HG03064 (cell line): ENCODE measurements around the gene DDI1.

Experiments used
- ATAC-seq: cut with Tn5 transposase; IDR thresholded peaks from one replicate; pipeline ENCODE4 v1.9.1; 2021; ENCODE audit warnings: low read depth; ENCODE audit not compliant: unreplicated experiment

Gene DDI1

DNA sequence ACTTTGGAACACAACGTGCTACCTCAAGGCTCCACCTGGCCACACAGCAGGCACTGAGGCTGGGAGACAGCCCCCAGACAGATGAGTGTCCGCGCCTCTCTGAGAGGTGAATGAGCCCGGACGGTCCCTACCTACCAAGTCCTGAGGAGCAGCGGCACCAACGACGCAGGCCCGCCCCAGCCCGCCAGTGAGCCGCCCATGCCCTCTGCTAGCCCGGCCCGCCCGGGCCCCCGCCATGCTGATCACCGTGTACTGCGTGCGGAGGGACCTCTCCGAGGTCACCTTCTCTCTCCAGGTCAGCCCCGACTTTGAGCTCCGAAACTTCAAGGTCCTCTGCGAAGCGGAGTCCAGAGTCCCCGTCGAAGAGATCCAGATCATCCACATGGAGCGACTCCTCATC, at the start of gene DDI1:
Gene DDI1, plus strand, starts transcription at position 53 of the 400 bp plus-strand sequence. Its CDS starts 183 bp downstream, at position 236.
- no peak for ATAC-seq

DNA sequence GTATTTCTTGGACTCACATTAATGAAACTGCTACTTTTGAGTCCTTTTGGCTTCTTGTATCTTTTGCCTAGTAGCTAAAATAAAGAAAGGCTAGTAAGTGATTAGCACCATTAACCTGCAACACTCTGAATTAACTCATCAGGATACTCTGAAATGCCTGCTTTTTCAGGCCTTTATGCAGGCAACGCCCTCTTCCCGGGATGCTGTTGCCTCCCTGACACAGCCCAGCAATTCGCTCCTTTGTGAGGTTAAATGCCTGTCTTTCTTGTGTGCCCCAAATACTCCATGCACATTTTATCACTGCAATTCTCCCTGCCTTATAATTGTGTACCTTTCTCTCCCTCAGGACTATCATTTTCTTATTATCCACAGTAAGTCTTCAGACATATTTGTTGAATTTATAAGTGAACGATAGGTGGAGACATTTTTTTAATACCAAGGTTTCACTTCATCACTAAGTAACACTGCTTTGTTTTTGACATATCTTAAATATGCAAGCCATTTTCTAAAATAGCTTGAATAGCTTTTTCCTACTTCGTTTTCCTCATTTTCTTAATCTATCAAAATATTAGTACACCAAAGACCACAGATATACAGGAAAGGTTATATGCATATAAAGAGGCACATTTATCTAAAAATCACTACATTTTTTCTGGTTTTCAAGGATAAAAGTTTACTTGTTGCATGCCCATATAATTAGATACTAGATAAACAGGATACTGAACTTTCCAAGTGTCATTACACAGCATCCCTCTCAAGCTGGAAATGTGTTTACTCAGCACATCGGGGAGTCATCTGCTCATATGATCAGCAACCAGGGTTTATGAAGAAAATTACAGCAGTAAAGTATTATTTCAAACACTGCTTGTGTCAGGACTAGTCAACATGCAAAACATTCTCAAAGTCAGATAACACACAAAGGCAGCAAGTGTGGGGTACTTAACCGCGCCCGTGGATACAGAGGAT, 48.5 kb upstream of the DDI1 start:
- ATAC-seq = no peak

DNA sequence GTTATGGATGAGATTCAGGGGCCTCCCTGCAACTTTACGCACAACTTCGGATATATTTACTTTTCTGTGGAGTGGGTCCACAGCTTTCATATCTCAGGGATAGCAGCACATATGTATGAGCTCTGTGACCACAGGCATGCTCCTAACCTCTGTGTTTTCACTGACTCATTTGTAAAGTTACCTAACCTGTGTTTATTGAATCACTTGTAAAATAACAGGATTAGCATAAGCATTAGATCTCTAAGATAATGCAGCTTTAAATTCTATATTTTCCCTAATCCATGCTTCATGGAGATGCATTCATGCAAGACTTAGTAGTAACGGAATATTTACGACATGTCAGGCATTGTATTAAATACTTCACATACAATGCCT, 47.9 kb upstream of the DDI1 start:
- no peak for ATAC-seq

- no peak for ATAC-seq
Measured at GRCh38 chr11:103993507-103993906, 42.9 kb upstream of the DDI1 start.

DNA sequence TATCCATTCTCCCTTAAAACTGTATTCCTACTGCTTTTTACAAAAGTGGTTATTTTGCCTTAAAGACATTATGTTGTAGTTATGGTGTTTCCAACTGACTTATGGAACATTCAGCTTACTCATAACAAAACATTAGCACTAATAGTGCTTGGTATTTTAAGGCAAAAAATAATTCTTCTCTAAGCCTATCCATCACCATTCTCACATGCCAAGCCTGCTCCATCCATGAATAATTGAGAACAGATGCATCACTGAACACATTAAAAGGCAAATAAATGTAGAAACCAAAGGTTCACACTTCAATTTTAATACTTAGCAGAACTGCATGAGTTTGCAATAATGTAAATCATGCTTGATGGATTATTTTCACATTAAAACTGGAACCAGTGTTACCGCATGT, 42.3 kb upstream of the DDI1 start:
- no peak for ATAC-seq

GRCh38 chr11:103994518-103994917, 41.9 kb upstream of the DDI1 start:
- no peak for ATAC-seq

DNA sequence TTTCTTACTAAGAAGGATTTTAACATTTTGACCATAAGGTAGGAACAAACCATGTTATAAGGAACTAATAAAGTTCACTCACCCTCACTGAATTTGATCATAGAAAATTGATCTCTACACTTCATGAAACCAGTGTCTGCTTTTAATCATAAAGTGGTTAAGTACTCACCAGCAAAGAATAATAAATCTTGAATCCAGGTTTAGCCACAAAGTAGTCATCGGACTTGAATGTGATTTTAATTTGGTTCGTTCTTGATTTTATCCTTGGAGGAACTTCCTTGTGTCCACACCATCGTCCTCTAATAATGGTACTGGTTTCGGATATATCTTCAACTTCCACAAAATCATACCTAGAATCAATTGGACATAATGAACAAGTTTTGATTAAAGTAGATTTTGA, 40.5 kb upstream of the DDI1 start:
- ATAC-seq = no peak

- ATAC-seq = no peak
Measured at GRCh38 chr11:103997082-103997481, 39.4 kb upstream of the DDI1 start.

DNA sequence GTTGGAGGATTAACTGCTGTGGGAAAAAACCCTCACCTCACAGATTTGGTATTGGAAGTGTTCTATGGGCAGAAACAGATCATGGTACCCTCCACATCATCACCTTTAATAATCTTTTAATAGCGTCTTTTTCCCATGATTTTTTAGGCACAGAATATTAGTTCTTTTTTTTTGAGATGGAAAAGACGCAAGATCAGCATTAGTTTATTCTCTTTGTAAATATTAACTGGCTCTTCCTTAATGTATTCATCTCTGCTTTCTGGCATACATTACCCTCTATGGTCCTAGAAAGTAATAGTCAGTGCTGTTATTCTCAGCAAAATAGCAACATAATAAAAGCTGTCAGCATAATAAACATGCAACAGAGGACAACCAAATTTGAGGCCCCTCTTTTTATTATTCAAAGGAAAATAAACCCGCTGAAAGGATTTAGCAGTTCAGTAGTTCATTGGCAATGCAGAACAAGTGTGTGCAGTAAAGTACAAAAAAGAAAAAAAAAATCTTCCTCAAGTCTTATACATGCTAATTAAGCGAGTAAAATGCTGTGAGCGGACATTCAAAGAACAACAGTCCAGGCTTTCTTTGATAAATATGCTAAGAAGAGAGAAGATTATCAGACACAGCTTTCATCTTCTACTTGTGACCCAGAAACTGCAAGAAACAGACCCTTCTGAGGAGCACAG, 37.5 kb upstream of the DDI1 start:
- no peak for ATAC-seq

- no peak for ATAC-seq
Measured at GRCh38 chr11:104000798-104001197, 35.6 kb upstream of the DDI1 start.

DNA sequence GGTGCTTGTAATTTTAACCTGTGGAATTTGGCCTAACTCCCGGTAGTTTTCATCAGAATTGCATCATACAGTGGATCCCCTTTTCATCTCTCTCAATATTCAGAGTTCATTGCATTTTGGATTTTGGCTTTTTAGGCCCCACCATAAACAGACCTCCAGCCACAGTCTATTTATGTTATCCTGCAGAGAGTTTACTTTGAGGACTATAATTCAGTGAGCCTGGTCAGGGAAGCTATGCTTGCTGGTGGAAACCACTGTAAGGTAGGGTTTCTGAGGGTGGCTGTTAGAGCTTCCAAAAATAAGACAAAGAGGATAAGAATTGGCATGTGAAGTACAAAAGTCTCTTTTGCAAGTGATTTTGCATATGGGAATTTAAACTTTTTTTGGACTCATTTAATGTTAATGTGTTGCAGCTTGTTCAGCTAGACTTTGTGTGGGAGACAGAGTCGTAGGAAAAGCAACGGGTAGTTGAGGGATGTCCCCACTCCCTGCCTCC, 34.8 kb upstream of the DDI1 start:
- no peak for ATAC-seq

DNA sequence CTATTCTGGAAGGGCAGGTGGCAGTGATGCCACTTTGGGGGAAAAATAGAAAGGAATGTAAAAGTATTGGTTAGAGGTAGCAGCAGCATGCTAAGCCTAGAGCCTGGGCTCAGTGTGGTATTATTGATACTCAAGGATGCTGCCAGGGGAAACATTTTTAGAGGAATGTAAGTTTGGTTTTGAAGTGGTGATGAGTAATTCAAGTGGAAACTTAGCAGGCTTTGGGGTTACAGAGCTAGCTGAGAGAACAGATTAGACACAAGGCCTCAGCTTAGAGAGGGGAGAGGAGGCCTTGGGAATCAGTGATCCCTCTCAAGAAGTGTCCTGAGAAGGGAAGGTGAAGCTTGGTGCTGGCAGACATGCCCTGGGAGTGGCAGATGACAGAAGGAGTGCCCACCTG, 32.9 kb upstream of the DDI1 start:
- no peak for ATAC-seq

DNA sequence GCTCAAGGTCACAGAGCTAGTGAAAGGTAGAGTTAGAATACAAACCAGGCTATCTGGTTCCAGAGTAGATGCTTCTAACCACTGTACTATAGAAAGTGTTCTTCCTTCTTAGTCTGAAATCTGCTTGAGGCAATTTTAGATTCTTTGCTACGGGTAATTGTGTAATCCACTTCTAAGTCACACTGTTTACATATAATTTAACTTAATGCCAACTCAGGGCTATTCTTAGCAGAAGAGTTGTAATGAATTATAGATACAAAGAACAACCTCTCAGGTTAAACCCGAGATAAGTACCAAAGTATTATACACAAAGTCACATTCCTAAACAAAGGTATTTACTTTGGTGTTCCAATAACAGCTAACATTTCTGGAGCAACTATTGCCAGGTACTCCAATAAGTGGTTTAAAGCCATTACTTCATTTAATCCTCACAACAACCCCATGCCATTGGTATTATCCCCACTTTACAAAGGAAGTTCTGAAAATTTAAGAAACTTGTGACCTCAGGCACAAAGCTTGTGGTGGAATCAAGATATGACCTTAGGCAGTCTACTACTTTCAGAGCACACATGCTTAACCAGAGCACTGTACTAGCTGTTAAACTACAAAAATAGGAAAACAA, 31.1 kb upstream of the DDI1 start:
- ATAC-seq = no peak

- no peak for ATAC-seq
Measured at GRCh38 chr11:104009744-104010143, 26.7 kb upstream of the DDI1 start.

DNA sequence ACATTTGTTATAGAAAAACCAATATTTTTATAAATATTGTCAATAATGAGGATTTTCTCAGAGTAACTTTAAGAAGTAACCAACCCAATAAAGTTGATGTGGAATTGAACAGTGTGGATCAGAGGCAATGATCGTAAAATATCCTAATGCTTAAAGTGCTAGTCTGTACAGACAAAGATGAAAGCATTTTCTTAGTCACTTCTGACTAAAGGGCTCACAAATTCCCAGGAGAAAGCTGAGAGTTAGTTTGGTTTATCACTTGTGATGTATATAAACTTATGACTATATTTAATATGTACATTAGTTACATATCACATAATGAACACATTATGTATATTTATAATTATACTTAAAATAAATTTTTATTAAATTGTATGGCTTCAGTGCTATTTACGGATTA, 25.4 kb upstream of the DDI1 start:
- no peak for ATAC-seq

GRCh38 chr11:104015649-104016415, 20.6 kb upstream of the DDI1 start:
- peak; percentile 94 for ATAC-seq

DNA sequence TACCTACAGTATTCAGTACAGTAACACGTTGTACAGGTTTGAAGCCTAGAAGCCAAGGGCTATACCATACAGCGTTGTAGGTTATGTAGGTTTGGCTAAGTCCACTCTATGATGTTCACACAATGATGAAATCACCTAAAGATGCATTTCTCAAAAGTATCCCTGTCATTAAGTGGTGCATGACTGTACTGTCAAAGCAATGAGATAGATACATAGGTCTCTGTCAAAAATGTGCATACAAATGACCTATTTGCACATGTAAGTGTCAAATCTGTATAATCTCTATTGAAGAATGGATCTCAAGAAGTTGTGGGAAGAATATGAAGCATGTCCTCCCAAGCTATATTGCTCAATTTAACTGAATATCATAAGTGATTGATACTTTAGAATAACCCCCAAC, 11.9 kb upstream of the DDI1 start:
- ATAC-seq = no peak

- ATAC-seq = no peak
Measured at GRCh38 chr11:104028476-104029263, 7.8 kb upstream of the DDI1 start.

- ATAC-seq = no peak
Measured at GRCh38 chr11:104033134-104033533, 3.3 kb upstream of the DDI1 start.

GRCh38 chr11:104033561-104033960, 2.9 kb upstream of the DDI1 start:
- ATAC-seq = no peak
